Measurements from ENCODE around the gene SRD5A1.

SRD5A1 gene

GRCh38 chr5:6686501-6686900 lies 53.3 kb downstream of the SRD5A1 start:
- no peak overlapping the region for H3K4me3 ChIP-seq (ENCODE audit: low read depth, low read length)
- DNase-seq (ENCODE audit: low read depth), result no peak
- no peak for TF ChIP-seq CTCF (conservative IDR thresholded peaks at IDR 0.05; ENCODE audit: low read depth, low read length)

- no peak for TF ChIP-seq CTCF (conservative IDR thresholded peaks at IDR 0.05; ENCODE audit: low read depth, low read length)
- peak; percentile 70 for DNase-seq (ENCODE audit: low read depth)
- H3K4me3 ChIP-seq (ENCODE audit: low read depth, low read length), result peak overlapping the region; percentile 51
These were observed 53.7 kb downstream of the SRD5A1 start for GRCh38 chr5:6686915-6687409.

- H3K4me3 ChIP-seq (ENCODE audit: low read depth, low read length), result no peak overlapping the region
- DNase-seq (ENCODE audit: low read depth), result no peak
- no peak for TF ChIP-seq CTCF (conservative IDR thresholded peaks at IDR 0.05; ENCODE audit: low read depth, low read length)
These were observed 54.3 kb downstream of the SRD5A1 start for GRCh38 chr5:6687505-6687904.

- no peak for DNase-seq (ENCODE audit: low read depth)
- no peak for TF ChIP-seq CTCF (conservative IDR thresholded peaks at IDR 0.05; ENCODE audit: low read depth, low read length)
- no peak overlapping the region for H3K4me3 ChIP-seq (ENCODE audit: low read depth, low read length)
These were observed 59.7 kb downstream of the SRD5A1 start for GRCh38 chr5:6692906-6693305.

GRCh38 chr5:6698696-6699095 lies 65.5 kb downstream of the SRD5A1 start:
- TF ChIP-seq CTCF (conservative IDR thresholded peaks at IDR 0.05; ENCODE audit: low read depth, low read length), result no peak
- no peak overlapping the region for H3K4me3 ChIP-seq (ENCODE audit: low read depth, low read length)
- no peak for DNase-seq (ENCODE audit: low read depth)

GRCh38 chr5:6699357-6699756 lies 66.1 kb downstream of the SRD5A1 start:
- no peak for DNase-seq (ENCODE audit: low read depth)
- no peak for TF ChIP-seq CTCF (conservative IDR thresholded peaks at IDR 0.05; ENCODE audit: low read depth, low read length)
- H3K4me3 ChIP-seq (ENCODE audit: low read depth, low read length), result no peak overlapping the region

GRCh38 chr5:6700074-6700684 lies 66.9 kb downstream of the SRD5A1 start:
- DNase-seq (ENCODE audit: low read depth), result no peak
- H3K4me3 ChIP-seq (ENCODE audit: low read depth, low read length), result no peak overlapping the region
- TF ChIP-seq CTCF (conservative IDR thresholded peaks at IDR 0.05; ENCODE audit: low read depth, low read length), result no peak

All from choroid plexus epithelial cell (primary cell).